SK-N-SH treated with all-trans-retinoic acid at 6 μM for 48 hours (cell line): ENCODE results near the gene TMEM144.
A peak's percentile ranks its signal among the peaks of the same experiment; 100 is the strongest.

Experiments used
- ATAC-seq: fragments of 200-7000 bp; cut with Tn5 transposase; 3 replicates; pipeline ENCODE4 v1.9.1; 2020; ENCODE audit warnings: mild to moderate bottlenecking, moderate library complexity
- ARNTL ChIP-seq: fragments of 450-650 bp; formaldehyde crosslinking; IDR thresholded peaks from 2 replicates; pipeline ENCODE4 v1.5.0; 2020; ENCODE audit warnings: low read depth, mild to moderate bottlenecking, moderate library complexity, borderline replicate concordance
- BACH2 ChIP-seq: fragments of 250-450 bp; sonication (Bioruptor Pico); IDR thresholded peaks from 2 replicates; pipeline ENCODE4 v1.9.0; 2021; ENCODE audit warnings: mild to moderate bottlenecking, borderline replicate concordance
- CREB5 ChIP-seq: fragments of 250-450 bp; sonication (Bioruptor Pico); IDR thresholded peaks from 2 replicates; pipeline ENCODE4 v1.5.1; 2020; ENCODE audit warnings: low read depth, mild to moderate bottlenecking, moderate library complexity
- CSDC2 ChIP-seq: fragments of 250-450 bp; sonication (Bioruptor Pico); IDR thresholded peaks from 2 replicates; pipeline ENCODE4 v1.5.0; 2020; ENCODE audit warnings: mild to moderate bottlenecking, moderate library complexity
- ESRRG ChIP-seq: fragments of 250-450 bp; sonication (Bioruptor Pico); IDR thresholded peaks from 2 replicates; pipeline ENCODE4 v1.6.1; 2021; ENCODE audit warnings: mild to moderate bottlenecking
- GLIS3 ChIP-seq: fragments of 250-450 bp; sonication (Bioruptor Pico); IDR thresholded peaks from 2 replicates; pipeline ENCODE4 v1.5.0; 2020; ENCODE audit warnings: mild to moderate bottlenecking, moderate library complexity
- ISL1 ChIP-seq: fragments of 250-450 bp; sonication (Bioruptor Pico); IDR thresholded peaks from 2 replicates; pipeline ENCODE4 v2.1.2; 2022; ENCODE audit warnings: mild to moderate bottlenecking, moderate library complexity
- PATZ1 ChIP-seq: fragments of 250-450 bp; sonication (Bioruptor Pico); IDR thresholded peaks from 2 replicates; pipeline ENCODE4 v1.8.0; 2020; ENCODE audit warnings: mild to moderate bottlenecking, moderate library complexity, borderline replicate concordance
- PPARA ChIP-seq: fragments of 250-450 bp; sonication (Bioruptor Pico); IDR thresholded peaks from 2 replicates; pipeline ENCODE4 v1.5.0; 2020; ENCODE audit warnings: mild to moderate bottlenecking, borderline replicate concordance
- RARB ChIP-seq: fragments of 250-450 bp; sonication (Bioruptor Pico); IDR thresholded peaks from 2 replicates; pipeline ENCODE4 v1.8.0; 2021; ENCODE audit warnings: mild to moderate bottlenecking, moderate library complexity
- SNAI2 ChIP-seq: fragments of 250-450 bp; sonication (Bioruptor Pico); IDR thresholded peaks from 2 replicates; pipeline ENCODE4 v1.5.0; 2020; ENCODE audit warnings: mild to moderate bottlenecking, moderate library complexity
- TOX ChIP-seq: fragments of 250-450 bp; sonication (Bioruptor Pico); IDR thresholded peaks from 2 replicates; pipeline ENCODE4 v1.8.0; 2021; ENCODE audit warnings: mild to moderate bottlenecking, moderate library complexity, borderline replicate concordance
- ZC3H10 ChIP-seq: fragments of 250-450 bp; sonication (Bioruptor Pico); IDR thresholded peaks from 2 replicates; pipeline ENCODE4 v1.5.1; 2021; ENCODE audit warnings: mild to moderate bottlenecking, moderate library complexity
- ZFP3 ChIP-seq: fragments of 250-450 bp; sonication (Bioruptor Pico); IDR thresholded peaks from 2 replicates; pipeline ENCODE4 v1.5.0; 2020; ENCODE audit warnings: mild to moderate bottlenecking, moderate library complexity
- ZFP30 ChIP-seq: fragments of 450-650 bp; formaldehyde crosslinking; IDR thresholded peaks from 2 replicates; pipeline ENCODE4 v1.5.0; 2022; ENCODE audit warnings: mild to moderate bottlenecking, moderate library complexity
- ZNF565 ChIP-seq: fragments of 450-650 bp; formaldehyde crosslinking; conservative IDR thresholded peaks from 2 replicates; pipeline ENCODE4 v1.5.0; 2020; ENCODE audit warnings: low read depth, mild to moderate bottlenecking, moderate library complexity
- ZNF70 ChIP-seq: fragments of 450-650 bp; formaldehyde crosslinking; IDR thresholded peaks from 2 replicates; pipeline ENCODE4 v1.5.0; 2020; ENCODE audit warnings: mild to moderate bottlenecking, moderate library complexity
- TF ChIP-seq, protein P1 (sequence below): fragments of 250-450 bp; sonication (Bioruptor Pico); IDR thresholded peaks from 2 replicates; pipeline ENCODE4 v1.5.0; 2020; ENCODE audit warnings: mild to moderate bottlenecking, moderate library complexity

Gene TMEM144

GRCh38 chr4:158172261-158173258, 37.7 kb upstream of the TMEM144 start, which contains the start of gene GASK1B:
GASK1B (minus strand) TSS chr4:158173025; CDS start chr4:158171375, 1,650 bp downstream.
- peak; percentile 86 for ATAC-seq

GRCh38 chr4:158176108-158176507, 34.2 kb upstream of the TMEM144 start:
- ATAC-seq = no peak
- TF ChIP-seq ZNF565 (CRISPR knock-in tag) = no peak

More at GRCh38 chr4:158172261-158173258, 37.7 kb upstream of the TMEM144 start, which contains the start of gene GASK1B:
- TF ChIP-seq ZFP3 (CRISPR knock-in tag) = no peak
- 0 out of 2 replicates have a peak, but pooled peaks have one; percentile 33 for TF ChIP-seq ESRRG (CRISPR knock-in tag)

- ATAC-seq = no peak
- TF ChIP-seq TOX (CRISPR knock-in tag) (no peak), GLIS3 (CRISPR knock-in tag) (no peak), ZFP30 (CRISPR knock-in tag) (no peak), PATZ1 (CRISPR knock-in tag) (no peak), ZC3H10 (CRISPR knock-in tag) (no peak)
- TF ChIP-seq, protein P1, sequence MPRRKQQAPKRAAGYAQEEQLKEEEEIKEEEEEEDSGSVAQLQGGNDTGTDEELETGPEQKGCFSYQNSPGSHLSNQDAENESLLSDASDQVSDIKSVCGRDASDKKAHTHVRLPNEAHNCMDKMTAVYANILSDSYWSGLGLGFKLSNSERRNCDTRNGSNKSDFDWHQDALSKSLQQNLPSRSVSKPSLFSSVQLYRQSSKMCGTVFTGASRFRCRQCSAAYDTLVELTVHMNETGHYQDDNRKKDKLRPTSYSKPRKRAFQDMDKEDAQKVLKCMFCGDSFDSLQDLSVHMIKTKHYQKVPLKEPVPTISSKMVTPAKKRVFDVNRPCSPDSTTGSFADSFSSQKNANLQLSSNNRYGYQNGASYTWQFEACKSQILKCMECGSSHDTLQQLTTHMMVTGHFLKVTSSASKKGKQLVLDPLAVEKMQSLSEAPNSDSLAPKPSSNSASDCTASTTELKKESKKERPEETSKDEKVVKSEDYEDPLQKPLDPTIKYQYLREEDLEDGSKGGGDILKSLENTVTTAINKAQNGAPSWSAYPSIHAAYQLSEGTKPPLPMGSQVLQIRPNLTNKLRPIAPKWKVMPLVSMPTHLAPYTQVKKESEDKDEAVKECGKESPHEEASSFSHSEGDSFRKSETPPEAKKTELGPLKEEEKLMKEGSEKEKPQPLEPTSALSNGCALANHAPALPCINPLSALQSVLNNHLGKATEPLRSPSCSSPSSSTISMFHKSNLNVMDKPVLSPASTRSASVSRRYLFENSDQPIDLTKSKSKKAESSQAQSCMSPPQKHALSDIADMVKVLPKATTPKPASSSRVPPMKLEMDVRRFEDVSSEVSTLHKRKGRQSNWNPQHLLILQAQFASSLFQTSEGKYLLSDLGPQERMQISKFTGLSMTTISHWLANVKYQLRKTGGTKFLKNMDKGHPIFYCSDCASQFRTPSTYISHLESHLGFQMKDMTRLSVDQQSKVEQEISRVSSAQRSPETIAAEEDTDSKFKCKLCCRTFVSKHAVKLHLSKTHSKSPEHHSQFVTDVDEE (CRISPR knock-in tag) = no peak
Measured at GRCh38 chr4:158176776-158177175, 33.5 kb upstream of the TMEM144 start.

GRCh38 chr4:158179465-158179864, 30.8 kb upstream of the TMEM144 start:
- ATAC-seq = no peak
- no peak for TF ChIP-seq BACH2 (CRISPR knock-in tag)
- TF ChIP-seq, all 23 proteins: peak for 0

- TF ChIP-seq PPARA (CRISPR knock-in tag) (no peak), ZC3H10 (CRISPR knock-in tag) (no peak), GLIS3 (CRISPR knock-in tag) (no peak), TOX (CRISPR knock-in tag) (no peak), BACH2 (CRISPR knock-in tag) (no peak), ZNF565 (CRISPR knock-in tag) (no peak), SNAI2 (no peak), CREB5 (CRISPR knock-in tag) (no peak)
- TF ChIP-seq, all 23 proteins: peak for 0
- ATAC-seq = no peak
Measured at GRCh38 chr4:158181906-158182305, 28.4 kb upstream of the TMEM144 start.

DNA sequence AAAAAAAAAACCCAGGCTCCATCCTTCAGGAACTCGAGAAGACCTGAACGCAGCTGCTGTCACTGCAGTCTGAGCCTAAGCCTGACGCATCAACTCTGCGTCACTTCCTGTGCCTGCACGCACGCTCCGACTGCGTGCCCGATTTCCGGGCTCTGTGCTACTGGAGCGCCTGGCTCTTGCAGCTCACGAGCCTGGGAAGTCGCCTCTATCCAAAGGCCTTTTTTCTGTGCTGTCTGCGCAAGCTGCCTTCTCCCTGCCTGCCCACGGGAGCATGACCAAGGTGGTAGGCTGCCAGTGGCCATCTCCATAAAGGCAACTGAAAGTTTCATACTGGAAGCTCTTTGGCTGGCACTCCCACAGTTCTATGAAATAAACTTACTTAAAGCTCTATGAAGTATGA, 27.6 kb upstream of the TMEM144 start:
- TF ChIP-seq ARNTL (CRISPR knock-in tag) (no peak), PPARA (CRISPR knock-in tag) (no peak), CSDC2 (no peak), RARB (CRISPR knock-in tag) (no peak), ZC3H10 (CRISPR knock-in tag) (no peak), ZNF70 (CRISPR knock-in tag) (no peak), ZFP30 (CRISPR knock-in tag) (no peak), ISL1 (CRISPR knock-in tag) (no peak), ZNF565 (CRISPR knock-in tag) (no peak), GLIS3 (CRISPR knock-in tag) (no peak), TOX (CRISPR knock-in tag) (no peak)
- ATAC-seq = peak; percentile 80
